Endothelial cell of umbilical vein (primary cell): ENCODE results near the gene C4orf50. TPM values are rescaled to one million over a fixed set of nuclear protein-coding genes. Genes with fewer than 3 reads are reported as not detected.

Experiments used
- BruUV-seq: library from RNA; stranded (reverse); fragments of 400-500 nt; replicated peaks from 2 replicates; lab custom pipeline; 2021; lab: Mats Ljungman, UMichigan
- CTCF ChIA-PET: fragments of 300-600, 350-600 bp; sonication (Branson Sonifier 250); formaldehyde crosslinking; loops from one replicate; lab custom pipeline; 2021; ENCODE audit warnings: antibody characterized with exemption, inconsistent platforms; lab: Charles Lee
- POLR2A ChIA-PET: fragments of 300-600, 350-600 bp; sonication (Branson Sonifier 250); formaldehyde crosslinking; loops from one replicate; lab custom pipeline; 2021; ENCODE audit warnings: antibody characterized with exemption, inconsistent platforms; lab: Charles Lee
- DNase-seq: peaks from one replicate; pipeline ENCODE4 v3.0.0-alpha.2; 2011; ENCODE audit warnings: low read depth, low spot score
- FAIRE-seq: peaks from 2 replicates; lab custom pipeline; 2011; peaks lifted over from hg19 to GRCh38; lab: Jason Lieb, UNC
- H2AFZ ChIP-seq: 2 replicates; pipeline ENCODE4 v1.6.0; 2012; ENCODE audit warnings: low read depth, low read length, control low read depth, inconsistent platforms
- H3K27ac ChIP-seq: 2 replicates; pipeline ENCODE4 v1.5.1; 2011; ENCODE audit warnings: low read depth, mild to moderate bottlenecking, control low read depth, low read length, moderate library complexity; ENCODE audit not compliant: insufficient read depth
- H3K27me3 ChIP-seq, 2 experiments: 2 replicates each; pipeline versions ENCODE4 v1.6.0 to v1.6.1; 2011; ENCODE audit warnings: low read length in 2 of 2, mixed read lengths in 1 of 2; ENCODE audit not compliant: control insufficient read depth in 2 of 2, insufficient read depth in 2 of 2
- H3K36me3 ChIP-seq, 2 experiments: 2 replicates in 1 of 2; 3 replicates in 1 of 2; pipeline ENCODE4 v1.5.1; 2011; ENCODE audit warnings: low read length in 2 of 2, mild to moderate bottlenecking in 1 of 2, moderate library complexity in 1 of 2; ENCODE audit not compliant: control insufficient read depth in 2 of 2, insufficient read depth in 2 of 2; ENCODE audit errors: extremely low read depth in 1 of 2
- H3K4me1 ChIP-seq: 3 replicates; pipeline ENCODE4 v1.5.1; 2011; ENCODE audit warnings: mild to moderate bottlenecking, low read length; ENCODE audit not compliant: control insufficient read depth, insufficient read depth; ENCODE audit errors: extremely low read depth
- H3K4me2 ChIP-seq: 2 replicates; pipeline ENCODE4 v1.6.1; 2011; ENCODE audit warnings: low read length, control low read depth, mixed read lengths; ENCODE audit not compliant: insufficient read depth
- H3K4me3 ChIP-seq, 3 experiments: fragments of 200-600 bp in 1 of 3; sonication (generic), shearing (Covaris generic) in 1 of 3; replicated peaks in 1 of 3; 2 replicates each; pipeline ENCODE4 v1.5.1; 2011 to 2016; ENCODE audit warnings: control low read depth in 3 of 3, low read length in 3 of 3, mild to moderate bottlenecking in 2 of 3, inconsistent platforms in 1 of 3, low read depth in 1 of 3, moderate library complexity in 1 of 3; ENCODE audit not compliant: insufficient read depth in 1 of 3
- H3K79me2 ChIP-seq: 2 replicates; pipeline ENCODE4 v1.6.0; 2012; ENCODE audit warnings: low read length, inconsistent platforms; ENCODE audit not compliant: control insufficient read depth, insufficient read depth
- H3K9ac ChIP-seq: replicated peaks from 2 replicates; pipeline ENCODE3; 2011; ENCODE audit warnings: low read length, control low read depth; ENCODE audit not compliant: insufficient read depth; ENCODE audit errors: extremely low read depth
- H3K9me1 ChIP-seq: replicated peaks from 3 replicates; pipeline ENCODE4 v1.6.0; 2011; ENCODE audit warnings: mild to moderate bottlenecking, low read length; ENCODE audit not compliant: control insufficient read depth, insufficient read depth; ENCODE audit errors: extremely low read depth
- H3K9me3 ChIP-seq: replicated peaks from 2 replicates; pipeline ENCODE4 v1.5.1; 2012; ENCODE audit warnings: low read length, inconsistent platforms; ENCODE audit not compliant: control insufficient read depth, insufficient read depth
- H4K20me1 ChIP-seq: replicated peaks from 2 replicates; pipeline ENCODE3; 2011; ENCODE audit warnings: mild to moderate bottlenecking, low read length; ENCODE audit not compliant: control insufficient read depth, insufficient read depth; ENCODE audit errors: extremely low read depth
- EZH2 ChIP-seq: IDR thresholded peaks from 2 replicates; pipeline ENCODE4 v1.6.1; 2012; ENCODE audit warnings: borderline replicate concordance, low read depth, mild to moderate bottlenecking, moderate library complexity, low read length, inconsistent platforms; ENCODE audit not compliant: severe bottlenecking
- FOS ChIP-seq: IDR thresholded peaks from 2 replicates; pipeline ENCODE4 v1.6.1; 2011; ENCODE audit warnings: mild to moderate bottlenecking, low read length, moderate library complexity, borderline replicate concordance; ENCODE audit not compliant: insufficient read depth
- GATA2 ChIP-seq: IDR thresholded peaks from 2 replicates; pipeline ENCODE4 v1.7.0; 2011; ENCODE audit warnings: low read depth, mild to moderate bottlenecking, moderate library complexity, mixed read lengths, low read length; ENCODE audit not compliant: insufficient read length, insufficient read depth
- MYC ChIP-seq: IDR thresholded peaks from one replicate; pipeline ENCODE4 v1.6.1; 2011; ENCODE audit warnings: mild to moderate bottlenecking, low read depth, low read length
- POLR2AphosphoS5 ChIP-seq: IDR thresholded peaks from 2 replicates; pipeline ENCODE4 v1.6.1; 2012; ENCODE audit warnings: low read depth, mild to moderate bottlenecking, control low read depth, low read length, moderate library complexity; ENCODE audit not compliant: insufficient read depth
- dilution Hi-C: fragments of 300-500 bp; cut with MboI; formaldehyde crosslinking; loops from one replicate; pipeline ENCODE4 v1.15.0; 2019; ENCODE audit warnings: low sequenced_read_pairs; ENCODE audit not compliant: extremely low pct_ligation_motif_present
- intact Hi-C: fragments of 100-400 bp; cut with micrococcal nuclease; formaldehyde crosslinking; loops from one replicate; pipeline ENCODE4 v1.10.0; 2022
- polyA plus RNA-seq, 4 experiments: library from polyadenylated mRNA; depleted of rRNA in 3 of 4; stranded (reverse) in 3 of 4; unstranded in 1 of 4; fragments of >200 nt; gene quantifications; 2 replicates each; pipeline versions ENCODE4 v1.2.1 to v1.2.3, GENCODE V29; 2011 to 2012; ENCODE audit warnings: missing spikeins in 1 of 4
- total RNA-seq: library from RNA; stranded (reverse); gene quantifications from 2 replicates; pipeline ENCODE4 v1.2.3, GENCODE V29; 2021
- TF ChIP-seq, protein P1 (sequence below), 2 donors: IDR thresholded peaks; 1 replicate in 1 of 2; 2 replicates in 1 of 2; pipeline ENCODE4 v1.5.1; 2011; ENCODE audit warnings: low read length in 2 of 2, mild to moderate bottlenecking in 2 of 2, moderate library complexity in 2 of 2, control low read depth in 1 of 2, inconsistent platforms in 1 of 2, low read depth in 1 of 2; ENCODE audit not compliant: insufficient read depth in 1 of 2; ENCODE audit errors: extremely low read depth in 1 of 2

Gene C4orf50
- total and polyA plus RNA-seq, 2 donors (not counting 3 experiments of a cell fraction or from before 2014, with no cell fraction given): not detected

DNA sequence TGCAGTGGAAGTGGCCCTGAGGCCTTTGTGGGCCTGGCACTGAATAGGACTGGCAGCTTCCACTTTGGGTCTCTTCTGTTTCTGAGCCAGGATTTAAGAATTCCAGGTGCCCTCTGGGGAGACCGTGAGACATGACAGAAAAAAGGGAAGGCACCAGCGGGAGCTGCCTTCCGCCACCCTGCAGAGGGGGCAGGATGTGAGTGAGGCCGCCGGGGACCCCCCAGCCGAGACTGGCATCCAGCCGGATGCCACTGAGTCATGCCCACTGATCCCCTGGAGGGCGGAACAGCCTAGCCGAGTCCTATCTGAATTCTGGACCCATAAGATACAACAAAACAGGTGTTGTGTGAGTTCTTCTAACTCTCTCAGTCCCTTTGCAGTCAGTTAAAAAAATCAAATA is 41.3 kb downstream of the C4orf50 start:
- H3K79me2 ChIP-seq: no peaks in the 10 kb centered on the region
- intact Hi-C loops: no loop called here
- H3K4me3 ChIP-seq: no peak overlapping the region
- CTCF ChIA-PET: interaction anchor here (1.6 kb wide), 1 partner anchor 21 kb away, joined by 5 read pairs; no protein-coding TSS in a partner anchor
- H3K4me1 ChIP-seq: no peaks in the 10 kb centered on the region
- H3K27me3 ChIP-seq: no peaks in the 10 kb centered on the region
- no peaks in the 10 kb centered on the region for H3K9me1 ChIP-seq
- no peaks in the 10 kb centered on the region for H3K36me3 ChIP-seq
- H4K20me1 ChIP-seq: no peaks in the 10 kb centered on the region
- no peak overlapping the region for H2AFZ ChIP-seq
- POLR2A ChIA-PET: no interaction called here
- FAIRE-seq (no peak), DNase-seq (no peak)
- H3K27ac ChIP-seq: no peak overlapping the region
- H3K9me3 ChIP-seq: no peaks in the 10 kb centered on the region
- H3K9ac ChIP-seq: no peak overlapping the region
- no peak for TF ChIP-seq MYC
- TF ChIP-seq, protein P1, sequence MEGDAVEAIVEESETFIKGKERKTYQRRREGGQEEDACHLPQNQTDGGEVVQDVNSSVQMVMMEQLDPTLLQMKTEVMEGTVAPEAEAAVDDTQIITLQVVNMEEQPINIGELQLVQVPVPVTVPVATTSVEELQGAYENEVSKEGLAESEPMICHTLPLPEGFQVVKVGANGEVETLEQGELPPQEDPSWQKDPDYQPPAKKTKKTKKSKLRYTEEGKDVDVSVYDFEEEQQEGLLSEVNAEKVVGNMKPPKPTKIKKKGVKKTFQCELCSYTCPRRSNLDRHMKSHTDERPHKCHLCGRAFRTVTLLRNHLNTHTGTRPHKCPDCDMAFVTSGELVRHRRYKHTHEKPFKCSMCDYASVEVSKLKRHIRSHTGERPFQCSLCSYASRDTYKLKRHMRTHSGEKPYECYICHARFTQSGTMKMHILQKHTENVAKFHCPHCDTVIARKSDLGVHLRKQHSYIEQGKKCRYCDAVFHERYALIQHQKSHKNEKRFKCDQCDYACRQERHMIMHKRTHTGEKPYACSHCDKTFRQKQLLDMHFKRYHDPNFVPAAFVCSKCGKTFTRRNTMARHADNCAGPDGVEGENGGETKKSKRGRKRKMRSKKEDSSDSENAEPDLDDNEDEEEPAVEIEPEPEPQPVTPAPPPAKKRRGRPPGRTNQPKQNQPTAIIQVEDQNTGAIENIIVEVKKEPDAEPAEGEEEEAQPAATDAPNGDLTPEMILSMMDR (IDR thresholded peaks at IDR 0.05; ENCODE audit: extremely low read depth in 1 of 2, insufficient read depth in 1 of 2, low read depth in 1 of 2, low read length in 2 of 2): no peak
- no peak for TF ChIP-seq EZH2
- TF ChIP-seq GATA2: no peak
- TF ChIP-seq FOS: no peak
- no peak for TF ChIP-seq POLR2AphosphoS5
- dilution Hi-C loops: no loop called here
- no peak overlapping the region for H3K4me2 ChIP-seq
- BruUV-seq: no TSS peak
